GM10266 (cell line): ENCODE results near the gene TMEM63A.
A peak's percentile ranks its signal among the peaks of the same experiment; 100 is the strongest.
"Not testable (repeated sequence)": the region's sequence is repeated elsewhere in the genome, so short reads cannot be mapped to it uniquely, and the experiment has no call there.

Source experiments
- DNase-seq: peaks from one replicate; pipeline ENCODE4 v3.0.0; 2012; ENCODE audit errors: extremely low spot score
- TF ChIP-seq, protein P1 (sequence below): IDR thresholded peaks from 2 replicates; pipeline ENCODE4 v1.5.1; 2012; ENCODE audit warnings: mild to moderate bottlenecking, low read depth; ENCODE audit not compliant: control insufficient read depth, insufficient read depth; ENCODE audit errors: missing control alignments

Gene TMEM63A

DNA sequence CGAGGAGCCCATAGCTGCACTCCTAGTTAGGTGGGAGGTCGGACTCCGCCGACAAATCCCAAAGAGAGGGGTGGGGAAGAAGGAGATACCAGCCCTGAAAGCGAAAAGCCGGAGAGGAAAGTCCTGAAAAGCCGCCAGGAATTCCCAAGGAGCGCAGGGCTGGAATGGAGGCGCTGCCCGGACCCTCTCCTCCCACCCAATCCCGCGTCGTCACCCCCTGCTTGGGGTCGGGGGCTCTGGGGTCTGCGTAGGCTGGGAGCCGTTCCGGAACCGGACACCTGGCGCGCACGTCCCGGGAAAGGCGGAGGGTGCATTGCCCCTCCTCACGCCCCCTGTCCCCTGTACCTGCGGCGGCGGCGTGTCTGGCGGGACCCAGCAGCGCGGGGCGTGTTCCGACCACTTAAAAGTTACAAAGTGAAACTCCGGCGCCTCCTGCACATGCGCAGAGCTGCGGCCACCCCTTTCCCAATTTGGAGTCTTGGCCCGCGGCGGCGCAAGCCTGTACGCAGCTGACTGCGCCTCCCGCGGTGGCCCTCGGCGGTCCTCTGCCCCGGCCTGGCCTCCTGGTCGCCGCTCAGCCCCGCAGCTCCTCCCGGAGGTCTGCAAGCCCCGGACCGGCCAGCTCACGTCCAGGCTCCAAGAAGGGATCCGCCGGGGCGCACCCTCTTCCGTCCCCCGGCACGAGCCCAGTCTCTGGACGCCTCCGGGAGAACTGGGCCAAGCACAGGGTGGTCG is at the start of gene TMEM63A:
Gene TMEM63A, minus strand, starts transcription at position 422 of the 735 bp plus-strand sequence. CDS start 4,800 bp downstream, outside the sequence.
- TF ChIP-seq, protein P1, sequence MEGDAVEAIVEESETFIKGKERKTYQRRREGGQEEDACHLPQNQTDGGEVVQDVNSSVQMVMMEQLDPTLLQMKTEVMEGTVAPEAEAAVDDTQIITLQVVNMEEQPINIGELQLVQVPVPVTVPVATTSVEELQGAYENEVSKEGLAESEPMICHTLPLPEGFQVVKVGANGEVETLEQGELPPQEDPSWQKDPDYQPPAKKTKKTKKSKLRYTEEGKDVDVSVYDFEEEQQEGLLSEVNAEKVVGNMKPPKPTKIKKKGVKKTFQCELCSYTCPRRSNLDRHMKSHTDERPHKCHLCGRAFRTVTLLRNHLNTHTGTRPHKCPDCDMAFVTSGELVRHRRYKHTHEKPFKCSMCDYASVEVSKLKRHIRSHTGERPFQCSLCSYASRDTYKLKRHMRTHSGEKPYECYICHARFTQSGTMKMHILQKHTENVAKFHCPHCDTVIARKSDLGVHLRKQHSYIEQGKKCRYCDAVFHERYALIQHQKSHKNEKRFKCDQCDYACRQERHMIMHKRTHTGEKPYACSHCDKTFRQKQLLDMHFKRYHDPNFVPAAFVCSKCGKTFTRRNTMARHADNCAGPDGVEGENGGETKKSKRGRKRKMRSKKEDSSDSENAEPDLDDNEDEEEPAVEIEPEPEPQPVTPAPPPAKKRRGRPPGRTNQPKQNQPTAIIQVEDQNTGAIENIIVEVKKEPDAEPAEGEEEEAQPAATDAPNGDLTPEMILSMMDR: peak; percentile 59
- DNase-seq: peak; percentile 97

GRCh38 chr1:225931270-225932136 is 49.3 kb upstream of the TMEM63A start:
- DNase-seq: no peak
- TF ChIP-seq, protein P1: no peak

DNA sequence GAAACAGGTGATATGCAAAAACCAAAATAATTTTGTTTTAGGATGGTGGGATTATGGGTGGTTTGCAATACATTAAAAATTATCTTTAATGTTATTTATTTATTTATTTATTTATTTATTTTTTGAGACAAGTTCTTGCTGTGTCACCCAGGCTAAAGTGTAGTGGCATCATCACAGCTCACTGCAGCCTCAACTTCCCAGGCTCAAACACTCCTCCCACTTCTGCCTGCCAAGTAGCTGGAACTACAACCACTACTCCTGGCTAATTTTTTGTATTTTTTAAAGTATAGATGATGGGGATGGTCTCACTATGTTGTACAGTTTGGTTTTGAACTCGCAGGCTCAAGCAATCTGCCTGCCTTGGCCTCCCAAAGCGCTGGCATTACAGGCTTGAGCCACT is 48.4 kb upstream of the TMEM63A start:
- TF ChIP-seq, protein P1: no peak
- no peak for DNase-seq

DNA sequence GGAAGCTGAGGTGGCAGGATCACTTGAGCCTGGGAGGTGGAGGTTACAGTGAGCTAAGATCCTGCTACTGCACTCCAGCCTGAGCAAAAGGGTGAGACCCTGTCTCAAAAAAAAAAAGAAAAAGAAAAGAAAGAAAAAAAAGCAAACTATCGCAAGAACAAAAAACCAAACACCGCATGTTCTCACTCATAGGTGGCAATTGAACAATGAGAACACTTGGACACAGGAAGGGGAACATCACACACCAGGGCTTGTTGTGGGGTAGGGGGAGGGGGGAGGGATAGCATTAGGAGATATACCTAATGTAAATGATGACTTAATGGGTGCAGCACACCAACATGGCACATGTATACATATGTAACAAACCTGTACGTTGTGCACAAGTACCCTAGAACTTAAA is 47.3 kb upstream of the TMEM63A start:
- DNase-seq: not testable (repeated sequence)

DNA sequence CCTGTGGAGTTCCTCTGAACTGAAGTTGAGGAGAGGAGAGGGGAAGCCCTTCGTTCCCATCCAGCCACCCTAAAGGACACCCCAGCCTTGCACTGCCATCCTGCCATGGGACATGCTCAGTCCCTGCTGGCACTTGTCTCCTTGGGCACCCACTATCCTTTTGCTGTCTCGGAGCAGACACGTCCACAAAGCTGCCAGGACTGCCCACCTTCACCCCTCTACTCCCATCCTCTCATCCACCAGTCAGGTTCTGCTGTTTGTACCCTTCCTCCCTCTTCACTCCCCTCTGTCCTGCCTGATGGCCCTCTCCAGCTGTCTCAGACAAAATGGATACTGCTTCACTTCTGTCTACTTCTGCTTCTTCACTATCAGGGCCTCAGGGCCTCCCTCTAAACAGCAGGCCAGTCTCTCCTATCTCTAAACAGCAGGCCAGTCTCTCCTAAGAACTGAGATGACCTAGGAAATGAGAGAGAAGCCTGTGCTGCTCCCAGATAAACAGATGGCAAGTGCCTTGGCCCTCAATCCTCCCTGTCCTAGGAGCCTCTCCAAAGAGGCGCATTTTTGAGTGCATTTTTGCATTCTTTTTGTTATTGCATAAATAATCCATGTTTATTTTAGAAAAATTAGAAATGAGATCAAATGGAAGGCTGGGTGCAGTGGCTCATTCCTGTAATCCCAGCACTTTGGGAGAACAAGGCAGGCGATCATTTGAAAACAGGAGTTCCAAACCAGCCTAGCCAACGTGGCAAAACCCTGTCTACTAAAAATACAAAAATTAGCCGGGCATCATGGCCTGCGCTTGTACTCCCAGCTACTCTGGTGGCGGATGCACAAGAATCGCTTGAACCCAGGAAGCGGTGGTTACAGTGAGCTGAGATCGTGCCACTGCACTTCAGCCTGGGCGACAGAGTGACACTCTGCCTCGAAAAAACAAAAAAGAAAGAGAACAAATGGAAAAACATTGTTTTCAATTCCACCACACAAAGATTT is 46.3 kb upstream of the TMEM63A start:
- TF ChIP-seq, protein P1: no peak
- no peak for DNase-seq

- TF ChIP-seq, protein P1: no peak
- no peak for DNase-seq
These were observed 44.5 kb upstream of the TMEM63A start for GRCh38 chr1:225926551-225927113.
